Measurements from ENCODE around the gene NTM.

DNA sequence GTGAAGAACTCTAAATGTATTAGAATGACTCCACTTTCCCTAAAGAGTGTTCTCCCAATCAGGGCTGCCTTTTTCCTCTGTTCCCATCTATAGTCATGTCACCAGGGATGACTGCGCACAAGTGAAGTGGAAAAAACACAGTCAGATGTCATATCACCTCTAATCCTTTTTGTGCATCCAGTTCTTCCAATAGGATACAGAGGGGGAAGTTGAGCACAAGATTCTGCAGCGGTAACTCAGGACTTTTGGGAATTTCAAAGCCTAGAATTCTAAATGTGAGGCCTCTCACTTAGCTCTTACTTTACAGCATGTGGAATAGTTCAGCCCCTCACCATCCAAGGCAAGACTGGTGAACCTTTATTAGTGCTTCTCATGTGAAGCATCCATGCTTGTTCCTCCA is 602.6 kb downstream of the NTM start:
- TF ChIP-seq POLR2AphosphoS5 (IDR thresholded peaks at IDR 0.05; ENCODE audit: borderline replicate concordance, low read depth, low read length) (no peak), EZH2 (IDR thresholded peaks at IDR 0.05) (no peak), FOXP2 (optimal IDR thresholded peaks at IDR 0.05; ENCODE audit: control extremely low read depth, extremely low read length, insufficient read depth) (no peak)
